ENCODE data around the gene DEAF1. TPM values are rescaled to one million over a fixed set of nuclear protein-coding genes. Genes with fewer than 3 reads are reported as not detected.

DEAF1 gene
- total and polyA plus RNA-seq, 2 experiments from 2014 or later, result 42.6 to 47.8 TPM

- no peak for TF ChIP-seq ZNF462 (CRISPR knock-in tag; IDR thresholded peaks at IDR 0.05)
- TF ChIP-seq EZH2 (IDR thresholded peaks at IDR 0.05; ENCODE audit: low read depth, unreplicated experiment), result no peak
- no peak for TF ChIP-seq ETS1 (IDR thresholded peaks at IDR 0.05)
- no peak for TF ChIP-seq EZH2phosphoT487 (IDR thresholded peaks at IDR 0.05; ENCODE audit: unreplicated experiment)
- TF ChIP-seq ZNF114 (CRISPR knock-in tag; IDR thresholded peaks at IDR 0.05), result no peak
- TF ChIP-seq STAT1 (IDR thresholded peaks at IDR 0.05; ENCODE audit: unreplicated experiment), result no peak
- no peak for TF ChIP-seq POLR2AphosphoS5 (IDR thresholded peaks at IDR 0.05; ENCODE audit: low read depth)
- TF ChIP-seq JUNB (IDR thresholded peaks at IDR 0.05; ENCODE audit: unreplicated experiment), result no peak
Measured at GRCh38 chr11:637333-637592, 57.8 kb downstream of the DEAF1 start (continued).

GRCh38 chr11:636511-637332, 58.3 kb downstream of the DEAF1 start, which contains the start of gene DRD4:
Gene DRD4 (plus strand): TSS chr11:637269. CDS start chr11:637305, 36 bp downstream.
- no peaks in the 10 kb centered on the region for H3K36me3 ChIP-seq (ENCODE audit: insufficient read depth)
- H3K4me3 Mint-ChIP-seq, result peak within 1 kb of the TSS; percentile 67
- DNase-seq (ENCODE audit: low spot score), result peak; percentile 65
- no peak within 1 kb of the TSS for H3K27ac Mint-ChIP-seq
- H3K9me2 ChIP-seq (ENCODE audit: insufficient read depth), result no peaks in the 10 kb centered on the region
- no peaks in the 10 kb centered on the region for H4K20me1 ChIP-seq (replicated peaks; ENCODE audit: insufficient read depth)
- peaks cover 75% of the 10 kb centered on the region for H3K27me3 ChIP-seq (ENCODE audit: insufficient read depth)
- no peaks in the 10 kb centered on the region for H3K79me2 ChIP-seq (replicated peaks; ENCODE audit: insufficient read depth)
- peak; percentile 40 for ATAC-seq
- H3K4me3 ChIP-seq, result peak within 1 kb of the TSS; percentile 55
- peak within 1 kb of the TSS; percentile 90 for H3K4me2 ChIP-seq
- H3K4me1 Mint-ChIP-seq, result peaks cover 21% of the 10 kb centered on the region; the same call in 2 of the 3 replicates
- TF ChIP-seq CTCF (conservative IDR thresholded peaks at IDR 0.05; ENCODE audit: low read depth in 2 of 2), result no peak
- TF ChIP-seq STAT1 (IDR thresholded peaks at IDR 0.05; ENCODE audit: unreplicated experiment), result no peak
- TF ChIP-seq EZH2phosphoT487 (IDR thresholded peaks at IDR 0.05; ENCODE audit: unreplicated experiment), result peak; percentile 51
- TF ChIP-seq EZH2 (IDR thresholded peaks at IDR 0.05; ENCODE audit: low read depth, unreplicated experiment), result peak; percentile 56
- H3K36me3 Mint-ChIP-seq (ENCODE audit: low read depth), result no peaks in the 10 kb centered on the region; the same call in 2 of the 3 replicates
- no peak within 1 kb of the TSS for H3K27ac ChIP-seq (ENCODE audit: low read depth)
- no peaks in the 10 kb centered on the region for H3K9me3 Mint-ChIP-seq
- H3K4me1 ChIP-seq (ENCODE audit: insufficient read depth), result peaks cover 24% of the 10 kb centered on the region
- peaks cover 19% of the 10 kb centered on the region for H3F3A ChIP-seq (replicated peaks; ENCODE audit: low read depth)
- H2AFZ ChIP-seq, result no peak within 1 kb of the TSS
- peaks cover 64% of the 10 kb centered on the region for H3K27me3 Mint-ChIP-seq (ENCODE audit: insufficient read depth, low read depth, poor library complexity)

Data from GM23338 (cell line).